GM03348 (cell line): ENCODE data around the gene IRGM.

ENCODE experiments used
- DNase-seq: peaks from one replicate; pipeline ENCODE4 v3.0.0; 2012; ENCODE audit warnings: low spot score

The IRGM gene

DNA sequence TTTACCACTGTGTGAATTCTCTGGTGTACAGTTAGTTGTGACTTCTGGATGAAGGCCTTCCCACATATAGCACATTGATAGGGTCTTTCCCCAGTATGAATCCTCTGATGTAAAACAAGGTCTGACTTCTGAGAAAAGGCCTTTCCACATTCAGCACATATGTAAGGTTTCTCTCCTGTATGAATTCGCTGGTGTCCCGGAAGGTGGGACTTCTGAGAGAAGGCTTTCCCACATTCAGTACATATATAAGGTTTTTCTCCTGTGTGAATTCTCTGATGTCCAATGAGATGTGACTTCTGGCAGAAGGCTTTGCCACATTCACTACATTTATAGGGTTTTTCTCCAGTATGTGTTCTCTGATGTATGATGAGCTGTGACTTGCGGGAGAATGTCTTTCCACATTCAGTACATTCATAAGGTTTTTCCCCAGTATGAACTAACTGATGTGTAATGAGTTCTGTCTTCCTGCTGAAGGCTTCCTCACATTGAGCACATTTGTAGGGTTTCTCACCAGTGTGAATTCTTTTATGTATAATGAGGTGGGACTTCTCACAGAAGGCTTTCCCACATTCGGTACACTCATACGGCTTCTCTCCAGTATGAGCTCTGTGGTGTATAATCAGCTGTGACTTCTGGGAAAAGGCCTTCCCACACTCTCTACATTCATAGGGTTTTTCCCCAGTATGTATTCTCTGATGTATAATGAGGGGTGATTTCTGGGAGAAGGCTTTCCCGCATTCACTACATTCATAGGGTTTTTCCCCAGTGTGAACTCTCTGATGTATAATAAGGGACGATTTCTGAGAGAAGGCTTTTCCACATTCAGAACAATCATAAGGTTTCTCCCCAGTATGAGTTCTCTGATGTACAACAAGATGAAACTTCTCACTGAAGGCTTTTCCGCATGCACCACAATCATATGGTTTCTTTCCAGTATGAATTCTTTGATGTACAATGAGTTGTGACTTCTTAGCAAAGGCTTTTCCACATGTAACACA, 49.4 kb downstream of the IRGM start:
- no peak for DNase-seq
